Measurements from ENCODE around the gene KDM5C. TPM values are rescaled to one million over a fixed set of nuclear protein-coding genes. Genes with fewer than 3 reads are reported as not detected.
A peak's percentile ranks its signal among the peaks of the same experiment; 100 is the strongest.

KDM5C gene
- total RNA-seq (2022) (163 and 167 TPM in 2 replicates), Bru-seq, nascent RNA (percentile 90 among the genes with signal in this experiment), BruChase-seq, experiment 1, labeled RNA remaining after a 6-hour chase (percentile 94 among the genes with signal in this experiment), BruChase-seq, experiment 2, labeled RNA remaining after a 2-hour chase (percentile 88 among the genes with signal in this experiment)
- long read RNA-seq, full-length matches to known transcripts: 25 of 90 reads
- long read RNA-seq, partial matches to known transcripts: 21 of 90 reads
- long read RNA-seq, other reads (novel, unspliced or antisense): 44 of 90 reads

- ChIA-PET POLR2A (interaction anchor here (0.5 to 2.2 kb wide), 44 partner anchors 9 to 1230 kb away, joined by 3 to 16 read pairs (median 4); partner anchors contain the start of genes IQSEC2, KANTR and SMC1A), CTCF (interaction anchor here (0.6 to 1.9 kb wide), 4 partner anchors 34 to 293 kb away, joined by 3 to 12 read pairs (median 4); no protein-coding TSS in a partner anchor)
- H3K27me3 Mint-ChIP-seq (ENCODE audit: insufficient read depth, unreplicated experiment): peaks cover 6% of the 10 kb centered on the region
- H3K9me3 Mint-ChIP-seq (ENCODE audit: unreplicated experiment): no peaks in the 10 kb centered on the region
- peak within 1 kb of the TSS; percentile 98 for H3K4me3 Mint-ChIP-seq (ENCODE audit: unreplicated experiment)
- H3K27ac Mint-ChIP-seq (ENCODE audit: low read depth, unreplicated experiment): peak within 1 kb of the TSS; percentile 100
- H3K36me3 Mint-ChIP-seq (ENCODE audit: insufficient read depth, unreplicated experiment): peaks cover 21% of the 10 kb centered on the region
- H3K4me1 Mint-ChIP-seq (ENCODE audit: insufficient read depth, unreplicated experiment): peaks cover 22% of the 10 kb centered on the region
- peak; percentile 96 for DNase-seq (ENCODE audit: unreplicated experiment)
- intact Hi-C loops (cut with micrococcal nuclease): loop anchor here (1.0 to 5.0 kb wide), 3 partner anchors 38 to 153 kb away; no protein-coding TSS in a partner anchor
- TF ChIP-seq CTCF (IDR thresholded peaks at IDR 0.05; ENCODE audit: unreplicated experiment): no peak
- BruUV-seq (replicated peaks): TSS peak; percentile 46
These were observed at the start of gene KDM5C for GRCh38 chrX:53224860-53225797. Gene KDM5C (minus strand): TSS chrX:53225207. CDS start chrX:53224889, 318 bp downstream.

DNA sequence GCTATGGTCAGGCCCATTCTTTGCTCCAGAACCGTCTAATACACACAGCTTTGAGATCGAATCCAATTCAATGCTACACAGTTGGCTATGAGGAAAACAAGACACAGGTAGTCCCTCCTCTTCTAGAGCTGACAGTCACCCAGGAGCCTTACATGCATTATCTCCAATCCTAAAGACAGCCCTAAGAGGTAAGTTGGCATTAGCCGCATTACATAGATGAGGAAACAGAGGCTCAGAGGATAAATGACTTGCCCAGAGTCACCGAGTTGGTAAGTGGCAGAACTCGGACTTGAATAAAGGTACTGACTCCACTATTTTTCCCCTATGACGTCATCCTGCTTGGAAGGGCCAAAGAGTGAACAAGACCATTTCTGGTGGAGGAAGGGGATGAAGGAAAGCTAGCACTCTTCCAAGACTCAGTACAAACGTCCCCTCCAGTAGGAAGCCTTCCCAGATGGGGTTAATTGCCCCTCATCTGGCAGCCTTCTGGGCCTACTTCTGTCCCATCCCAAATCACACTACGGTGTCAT, 47.9 kb upstream of the KDM5C start:
- ChIA-PET CTCF (interaction anchor here (0.6 to 7.2 kb wide), 5 partner anchors 10 to 202 kb away, joined by 3 to 74 read pairs (median 3); partner anchors contain the start of gene IQSEC2), POLR2A (interaction anchor here (1.0 kb wide), 1 partner anchor 9 kb away, joined by 4 read pairs; the partner anchor contains the start of gene IQSEC2)
- no peak overlapping the region for H3K4me3 Mint-ChIP-seq (ENCODE audit: unreplicated experiment)
- H3K27me3 Mint-ChIP-seq (ENCODE audit: insufficient read depth, unreplicated experiment): no peaks in the 10 kb centered on the region
- H3K4me1 Mint-ChIP-seq (ENCODE audit: insufficient read depth, unreplicated experiment): no peaks in the 10 kb centered on the region
- H3K36me3 Mint-ChIP-seq (ENCODE audit: insufficient read depth, unreplicated experiment): peaks cover 6% of the 10 kb centered on the region
- no peak for DNase-seq (ENCODE audit: unreplicated experiment)
- TF ChIP-seq CTCF (IDR thresholded peaks at IDR 0.05; ENCODE audit: unreplicated experiment): no peak
- H3K27ac Mint-ChIP-seq (ENCODE audit: low read depth, unreplicated experiment): no peak overlapping the region
- BruUV-seq (replicated peaks): no TSS peak
- intact Hi-C loops (cut with micrococcal nuclease): no loop called here
- H3K9me3 Mint-ChIP-seq (ENCODE audit: unreplicated experiment): no peaks in the 10 kb centered on the region

- H3K36me3 Mint-ChIP-seq (ENCODE audit: insufficient read depth, unreplicated experiment): peaks cover 14% of the 10 kb centered on the region
- no peaks in the 10 kb centered on the region for H3K9me3 Mint-ChIP-seq (ENCODE audit: unreplicated experiment)
- intact Hi-C loops (cut with micrococcal nuclease): no loop called here
- no peak overlapping the region for H3K4me3 Mint-ChIP-seq (ENCODE audit: unreplicated experiment)
- no peak overlapping the region for H3K27ac Mint-ChIP-seq (ENCODE audit: low read depth, unreplicated experiment)
- POLR2A ChIA-PET: interaction anchor here (1.9 kb wide), 1 partner anchor 12 kb away, joined by 9 read pairs; the partner anchor contains the start of gene IQSEC2
- CTCF ChIA-PET: interaction anchor here (0.5 to 7.2 kb wide), 4 partner anchors 13 to 49 kb away, joined by 3 to 74 read pairs (median 5); partner anchors contain the start of gene IQSEC2
- H3K27me3 Mint-ChIP-seq (ENCODE audit: insufficient read depth, unreplicated experiment): no peaks in the 10 kb centered on the region
- no peak for TF ChIP-seq CTCF (IDR thresholded peaks at IDR 0.05; ENCODE audit: unreplicated experiment)
- DNase-seq (ENCODE audit: unreplicated experiment): no peak
- peaks cover 16% of the 10 kb centered on the region for H3K4me1 Mint-ChIP-seq (ENCODE audit: insufficient read depth, unreplicated experiment)
- BruUV-seq (replicated peaks): no TSS peak
These were observed 44.6 kb upstream of the KDM5C start for GRCh38 chrX:53269536-53270107.

Measured in MCF 10A (cell line).